Stimulated activated CD8-positive, alpha-beta memory T cell treated with anti-CD3 and anti-CD28 coated beads, Interleukin-4, amount 100 ng/mL, for 48 hours (primary cell): ENCODE measurements around the gene UBA1.

Experiments
- DNase-seq: peaks from one replicate; pipeline ENCODE4 v3.0.0-alpha.2; 2020

Gene UBA1

DNA sequence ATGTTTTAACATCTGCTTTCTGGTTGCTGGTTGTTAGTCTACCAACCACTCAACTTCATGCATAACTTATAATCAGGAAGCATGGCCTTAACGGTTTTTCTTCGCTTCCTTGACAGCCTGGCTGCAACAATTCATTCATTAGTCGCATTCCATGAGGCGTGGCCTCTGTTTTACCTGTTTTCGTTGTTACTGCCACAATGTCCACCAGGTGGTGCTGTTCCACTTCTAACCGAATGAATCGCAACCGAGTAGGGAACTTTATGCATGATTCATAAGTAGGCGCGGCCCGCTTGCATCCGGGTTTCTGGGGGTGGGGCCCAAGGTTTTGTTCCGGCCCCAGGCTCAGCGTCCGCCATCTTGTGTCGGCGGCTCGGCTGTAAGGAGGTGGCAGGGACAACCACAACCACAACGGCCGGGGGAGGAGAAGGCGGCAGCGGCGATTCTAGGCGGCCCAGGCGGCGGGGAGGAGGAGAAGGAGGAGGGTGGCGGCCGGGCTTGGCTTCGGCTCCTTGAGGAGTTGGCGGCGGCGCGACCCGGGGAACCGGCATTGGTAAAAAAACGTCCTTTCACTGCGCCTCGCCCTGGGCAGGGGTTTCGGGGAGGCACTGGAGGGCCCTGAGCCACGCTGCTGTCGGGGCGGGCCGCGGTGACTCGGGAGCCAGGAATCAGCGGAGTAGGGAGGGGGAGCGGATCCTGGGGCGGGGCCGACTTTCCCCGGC is at the start of gene UBA1:
Gene UBA1 (plus strand): TSS at position 355 of the 719 bp plus-strand sequence. CDS start 4,974 bp downstream, outside the sequence.
- DNase-seq, result peak; percentile 91

DNA sequence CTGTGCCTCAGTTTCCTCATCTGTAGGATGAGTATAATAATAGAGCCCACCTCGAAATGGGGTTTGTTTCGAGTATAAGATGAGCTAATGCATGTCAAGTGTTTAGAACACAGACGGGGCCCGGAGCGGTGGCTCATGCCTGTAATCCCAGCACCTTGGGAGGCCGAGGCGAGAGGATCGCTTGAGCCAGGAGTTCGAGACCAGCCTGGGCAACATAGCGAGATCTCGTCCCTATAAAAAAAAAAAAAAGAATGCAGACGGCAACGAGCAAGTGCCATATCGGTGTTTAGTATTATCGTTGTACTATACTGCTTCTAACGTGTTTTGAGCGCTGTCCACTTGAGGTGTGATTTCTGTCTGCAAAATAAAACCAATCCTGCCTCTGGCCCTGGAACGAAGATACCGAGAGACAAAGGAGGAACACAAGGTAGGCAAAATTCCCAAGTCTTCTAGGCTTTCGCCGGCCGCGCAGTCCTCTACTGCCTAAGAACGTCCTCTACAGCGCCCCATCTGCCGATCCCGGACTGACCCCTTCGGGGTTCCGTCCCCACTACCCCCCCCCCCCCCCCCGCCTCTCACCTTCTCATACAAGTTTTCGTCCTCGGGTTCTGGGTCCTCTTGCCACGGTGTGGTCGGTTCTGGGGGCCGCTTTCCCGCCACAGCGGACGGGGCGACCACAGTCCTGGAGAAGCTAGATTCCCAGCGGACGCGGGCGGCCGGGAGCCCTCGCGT is 49.6 kb upstream of the UBA1 start:
- peak; percentile 40 for DNase-seq

DNA sequence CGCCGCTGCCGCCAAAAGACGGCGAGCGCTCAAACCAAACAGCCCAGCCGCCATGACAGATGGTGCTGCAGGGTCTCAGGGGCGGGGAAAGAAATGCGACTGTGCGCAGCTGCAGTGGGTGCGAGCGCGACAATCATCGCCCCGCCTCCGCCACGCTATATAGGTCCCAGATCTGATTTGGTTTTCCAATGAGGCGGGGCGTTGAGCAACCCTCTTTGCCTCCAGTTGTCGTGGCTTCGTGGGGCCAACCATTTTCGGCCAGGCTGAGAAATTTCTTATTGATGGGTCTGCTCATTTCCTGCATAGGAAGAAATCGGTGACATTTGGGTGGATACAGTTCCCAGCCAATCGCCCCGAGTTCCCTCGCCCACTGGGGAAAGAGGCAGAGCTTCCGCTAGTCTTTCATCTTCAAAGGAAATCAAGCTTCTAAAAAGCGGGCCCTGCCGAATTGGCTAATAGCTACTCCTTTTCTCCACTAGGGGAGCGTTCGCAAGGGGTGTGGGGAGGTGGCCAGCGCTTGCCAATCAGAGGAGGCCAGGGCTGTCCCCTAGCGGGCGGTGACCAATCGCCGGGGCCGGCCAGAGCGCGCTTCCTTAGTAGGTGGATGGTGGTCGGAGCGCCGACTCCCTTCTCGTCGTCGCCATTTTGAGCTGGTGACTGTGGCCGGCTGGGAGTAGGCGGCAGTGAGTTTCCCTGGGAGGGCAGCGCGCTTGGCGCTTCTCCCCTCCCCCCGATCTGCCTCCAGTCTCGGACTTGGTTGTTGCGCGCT is 48.8 kb upstream of the UBA1 start, which contains the start of the genes NDUFB11 and RBM10:
Gene NDUFB11 (minus strand): TSS at position 77 of the 769 bp plus-strand sequence. CDS start 23 bp downstream, at position 54.
Gene RBM10 (plus strand): TSS at position 596 of the 769 bp plus-strand sequence. CDS start 2,261 bp downstream, outside the sequence.
- peak; percentile 89 for DNase-seq

DNA sequence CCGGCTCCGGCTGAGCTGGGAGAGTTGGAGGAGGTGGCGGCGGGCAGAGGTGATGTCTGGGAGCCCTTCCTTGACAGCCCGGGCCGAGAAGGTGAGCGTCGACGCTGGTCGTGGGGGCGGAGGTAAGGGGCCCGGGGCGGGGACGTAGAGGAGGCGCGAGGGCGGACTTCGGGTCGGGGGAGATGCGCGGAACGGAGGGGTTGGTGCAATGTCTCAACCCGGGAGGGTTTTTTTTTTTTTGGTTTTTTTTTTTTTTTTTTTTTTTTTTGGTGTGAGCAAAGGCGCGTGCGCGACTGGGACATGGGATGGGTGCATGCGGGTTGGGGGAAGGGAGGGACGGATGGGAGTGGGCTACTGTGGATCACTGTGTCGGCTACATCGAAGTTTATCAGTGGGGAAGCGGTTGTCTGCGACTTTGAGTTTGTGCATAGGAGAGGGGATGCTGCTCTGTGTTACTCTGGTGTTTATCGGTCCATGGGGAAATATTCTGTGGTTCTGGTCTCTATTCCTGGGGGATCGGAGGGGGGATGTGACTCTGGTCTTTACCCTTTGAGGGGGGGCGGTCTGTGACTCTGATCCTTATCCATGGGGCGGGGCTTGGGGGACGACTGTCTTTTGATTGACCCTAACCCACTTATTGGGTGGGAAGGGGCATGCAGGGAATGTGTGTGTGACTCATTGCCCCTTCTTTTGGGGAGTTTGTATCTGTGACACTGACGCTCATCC is 48.1 kb upstream of the UBA1 start:
- DNase-seq, result no peak

DNA sequence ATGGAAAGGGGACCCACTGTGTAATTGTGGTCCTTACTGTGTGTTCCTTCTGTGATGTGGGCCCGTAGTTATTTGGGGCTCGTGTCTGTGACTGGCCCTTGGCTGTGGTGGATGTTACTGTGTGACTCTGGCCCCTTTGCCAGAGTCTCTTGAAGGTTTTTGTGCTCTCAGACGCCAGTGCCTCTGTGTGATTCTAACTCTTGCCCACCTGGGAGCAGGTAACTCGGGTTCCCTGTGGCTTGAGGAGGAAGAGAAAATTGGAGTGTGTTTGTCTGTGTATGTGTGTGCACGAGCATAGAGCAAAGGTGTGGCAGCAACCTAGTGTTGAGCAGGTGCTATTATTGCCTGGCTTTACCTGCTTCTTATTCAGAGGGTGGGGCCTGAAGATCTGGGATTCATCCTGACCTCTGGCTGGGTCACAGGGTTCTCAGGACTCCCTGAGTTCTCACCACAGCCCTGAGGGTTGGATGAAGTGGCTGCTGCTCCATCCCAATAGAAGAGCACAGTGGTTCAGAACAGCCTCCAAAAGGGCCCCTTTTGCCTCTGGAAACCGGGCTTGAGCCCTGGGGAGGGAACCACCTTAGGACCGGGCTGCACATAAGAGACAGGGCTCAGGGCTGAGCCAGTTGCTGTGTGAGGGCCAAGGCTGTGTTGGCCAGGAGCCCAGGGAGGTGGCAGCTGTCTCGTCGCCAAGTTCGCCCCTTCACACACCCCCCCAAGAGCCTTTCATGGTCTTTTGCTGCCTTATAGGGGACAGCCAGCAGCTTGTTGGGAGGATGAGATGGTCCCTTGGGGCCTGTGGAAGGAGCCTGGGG is 47.3 kb upstream of the UBA1 start:
- DNase-seq, result no peak

DNA sequence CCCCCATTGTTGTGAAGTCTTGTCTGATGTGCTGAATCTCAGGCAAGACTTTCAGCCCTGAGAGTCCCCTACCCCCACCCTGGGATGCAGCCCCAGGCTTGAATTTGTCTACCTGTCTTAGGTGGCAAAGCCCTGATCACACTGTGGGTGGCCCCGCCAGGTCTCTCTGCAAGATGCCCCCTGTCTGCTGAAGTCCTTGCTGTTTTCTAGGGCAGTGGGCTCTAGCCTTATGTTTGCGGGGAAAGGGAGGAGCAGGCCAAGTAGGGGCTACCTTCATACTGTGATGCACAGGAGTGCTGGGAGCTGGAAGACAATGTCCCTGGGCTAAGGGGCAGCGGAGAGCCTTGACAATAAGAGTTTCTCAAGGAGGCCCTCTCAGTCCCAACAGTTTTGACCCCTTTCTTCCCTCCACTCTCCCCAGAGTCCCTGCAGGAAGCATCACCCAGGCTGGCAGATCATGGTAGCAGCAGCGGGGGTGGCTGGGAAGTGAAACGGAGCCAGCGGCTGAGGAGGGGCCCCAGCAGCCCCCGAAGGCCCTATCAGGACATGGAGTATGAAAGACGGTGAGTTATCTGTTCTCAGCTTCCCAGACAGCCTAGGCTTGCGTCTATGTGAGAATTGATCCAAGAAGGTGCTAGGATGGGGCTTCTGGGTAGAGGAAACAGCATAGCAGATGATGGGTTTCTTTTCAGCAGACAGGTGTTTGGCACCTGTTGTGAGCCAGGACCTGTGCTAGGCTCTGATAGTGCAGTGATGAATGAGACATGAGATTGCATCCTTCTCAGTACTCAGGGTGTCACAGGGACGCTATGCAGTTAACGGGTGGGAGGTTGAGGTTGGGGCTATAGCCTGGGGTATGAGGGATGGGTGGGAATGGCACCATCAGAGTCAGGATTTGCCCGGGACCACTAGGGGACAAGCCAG is 46.4 kb upstream of the UBA1 start:
- DNase-seq, result no peak

DNA sequence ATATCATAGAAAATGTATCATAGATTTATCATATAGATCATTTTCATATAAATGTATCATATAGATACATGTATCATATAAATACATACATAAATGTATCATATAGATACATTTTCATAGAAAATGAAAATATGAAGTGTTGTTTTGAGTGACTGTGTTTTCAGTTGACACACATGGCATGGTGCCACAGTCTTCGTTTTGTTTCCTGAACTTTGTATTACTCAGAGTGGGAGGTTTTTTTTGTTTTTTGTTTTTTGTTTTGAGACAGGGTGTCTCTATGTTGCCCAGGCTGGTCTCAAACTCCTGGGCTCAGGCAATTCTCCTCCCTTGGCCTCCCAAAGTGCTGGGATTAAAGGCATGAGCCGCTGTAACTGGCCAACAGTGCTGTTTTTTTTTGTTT is 44.7 kb upstream of the UBA1 start:
- peak; percentile 31 for DNase-seq

DNA sequence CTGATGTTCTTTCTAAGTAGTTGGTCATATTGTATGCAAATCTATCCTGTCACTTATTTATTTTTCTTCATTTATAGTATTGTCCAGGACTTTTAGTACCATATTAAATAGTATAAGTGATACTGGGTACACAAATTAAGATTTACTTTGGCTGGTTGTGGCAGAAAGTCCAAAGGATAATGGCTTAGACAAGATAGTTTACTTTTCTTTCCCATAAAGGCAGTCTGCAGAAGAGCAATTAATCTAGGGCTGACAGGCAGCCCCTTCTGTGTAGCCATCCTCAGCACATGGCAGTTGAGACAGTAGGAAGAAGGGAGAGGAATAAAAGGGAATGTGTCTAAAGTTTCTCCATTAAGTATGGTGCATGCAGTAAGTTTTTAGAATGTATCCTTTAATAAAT is 42.2 kb upstream of the UBA1 start:
- no peak for DNase-seq

DNA sequence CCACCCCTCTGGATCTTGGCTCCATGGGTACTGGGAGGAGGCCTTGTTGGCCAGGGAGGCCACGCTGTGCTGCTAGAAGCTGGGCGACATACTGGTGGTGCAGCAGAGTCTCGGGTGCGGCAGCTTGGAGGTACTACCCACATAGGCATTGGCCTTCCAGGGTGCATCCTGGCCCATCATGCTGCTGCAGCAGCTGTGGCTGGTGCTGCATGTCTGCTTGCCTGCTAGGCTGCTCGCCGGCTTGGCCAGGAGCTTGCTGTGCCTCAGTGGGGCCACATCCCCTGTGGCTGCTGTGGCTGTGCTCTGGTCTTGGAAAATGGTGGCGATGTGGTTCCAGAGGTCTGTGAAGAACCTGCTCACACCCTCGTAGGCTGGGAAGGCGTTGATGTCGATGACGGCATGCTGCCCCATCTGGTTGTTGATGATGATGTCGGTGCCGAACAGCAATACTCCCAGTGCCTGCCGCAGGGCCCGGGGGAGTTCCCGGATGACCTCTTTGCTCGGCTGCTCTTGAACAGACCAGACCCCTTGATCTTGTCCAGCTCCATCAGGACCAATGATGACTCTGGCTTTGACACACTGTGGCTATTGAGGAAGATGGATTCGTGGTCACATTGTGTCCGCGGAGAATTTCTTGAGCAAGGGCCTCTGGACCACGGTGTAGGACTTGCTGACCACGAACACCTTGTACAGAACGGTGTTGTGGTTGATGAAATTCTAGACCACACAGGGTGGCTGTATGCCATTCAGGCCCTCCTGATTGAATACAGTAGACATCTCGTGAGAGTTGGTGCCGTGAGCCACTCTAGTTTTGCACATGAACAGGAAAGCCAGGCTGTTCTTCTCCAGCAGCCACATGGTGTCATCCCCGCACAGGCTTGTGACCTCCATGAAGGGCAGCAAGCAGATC is 36.8 kb upstream of the UBA1 start:
- no peak for DNase-seq

DNA sequence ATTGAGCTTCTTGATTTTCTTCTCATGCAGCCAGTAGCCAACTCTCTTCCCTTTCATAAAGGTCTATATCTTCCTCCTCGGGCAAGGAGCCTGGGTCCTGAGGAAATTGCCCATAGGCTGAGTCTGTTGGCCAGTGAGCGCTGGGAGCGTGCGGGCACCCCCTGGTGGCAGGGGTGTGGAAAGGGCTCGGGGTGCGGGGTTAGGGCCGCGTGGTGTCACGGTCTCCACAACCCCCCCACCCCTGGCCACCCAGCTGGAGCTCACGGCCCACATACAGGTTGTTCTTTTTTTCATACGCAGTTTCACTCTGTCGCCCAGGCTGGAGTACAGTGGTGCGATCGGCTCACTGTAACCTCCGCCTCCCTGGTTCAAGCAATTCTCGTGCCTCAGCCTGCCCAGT is 35.5 kb upstream of the UBA1 start:
- no peak for DNase-seq

DNA sequence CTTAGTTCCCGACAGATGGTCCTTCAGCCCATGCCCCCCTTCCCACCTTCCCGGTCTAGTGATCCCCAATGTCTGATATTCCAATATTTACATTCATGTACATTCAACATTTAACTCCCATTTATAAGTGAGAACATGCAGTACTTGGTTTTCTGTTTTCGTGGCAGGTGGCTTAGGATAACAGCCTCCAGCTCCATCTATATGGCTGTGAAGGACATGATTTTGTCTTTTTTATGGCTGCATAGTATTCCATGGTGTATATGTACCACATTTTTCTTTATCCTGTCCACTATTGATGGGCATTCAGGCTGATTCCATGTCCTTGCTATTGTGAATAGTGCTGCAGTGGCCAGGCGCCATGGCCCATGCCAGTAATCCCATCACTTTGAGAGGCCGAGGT is 34.8 kb upstream of the UBA1 start:
- DNase-seq, result no peak

DNA sequence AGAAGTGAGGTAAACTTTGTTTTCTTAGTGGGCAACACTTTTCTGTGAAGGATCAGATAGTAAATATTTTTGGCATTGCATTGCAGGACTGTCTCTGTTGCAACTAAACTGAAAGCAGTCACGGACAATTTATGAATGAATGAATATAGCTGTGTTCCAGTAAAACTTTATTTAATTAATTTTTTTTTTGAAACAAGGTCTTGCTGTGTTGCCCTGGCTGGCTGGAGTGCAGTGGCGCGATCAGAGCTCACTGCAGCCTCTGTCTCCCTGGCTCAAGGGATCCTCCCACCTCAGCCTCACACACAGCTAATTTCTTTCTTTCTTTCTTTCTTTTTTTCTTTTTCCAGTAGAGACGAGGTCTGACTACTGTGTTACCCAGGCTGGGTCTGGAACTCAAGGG is 32.8 kb upstream of the UBA1 start:
- no peak for DNase-seq

DNA sequence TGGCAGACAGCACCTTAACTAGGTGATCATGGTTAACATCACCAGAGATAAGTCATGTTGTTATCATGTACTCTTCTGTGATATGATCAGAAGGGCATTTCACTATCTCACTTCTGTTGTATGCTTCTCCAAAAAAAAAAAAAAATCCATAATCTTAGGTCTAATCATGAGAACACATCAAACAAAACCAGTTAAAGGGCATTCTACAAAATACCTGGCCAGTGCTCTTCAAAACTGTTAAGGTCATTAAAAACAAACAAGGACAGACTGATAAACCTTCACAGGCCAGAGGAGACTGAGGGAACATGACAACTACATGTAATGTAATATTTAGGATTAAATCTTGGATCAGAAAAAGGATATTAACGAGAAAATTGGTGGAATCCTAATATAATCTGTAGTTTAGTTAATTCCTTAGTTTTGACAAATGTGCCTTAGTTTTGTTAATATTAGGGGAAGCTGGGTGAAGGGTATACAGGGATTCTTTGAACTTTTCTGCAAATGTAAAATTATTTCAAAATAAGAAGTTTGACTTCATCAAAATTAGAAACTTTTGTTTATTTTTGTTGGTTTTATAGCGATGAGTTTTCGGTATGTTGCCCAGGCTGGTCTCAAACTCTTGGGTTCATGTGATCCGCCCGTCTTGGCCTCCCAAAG is 30.6 kb upstream of the UBA1 start:
- no peak for DNase-seq

DNA sequence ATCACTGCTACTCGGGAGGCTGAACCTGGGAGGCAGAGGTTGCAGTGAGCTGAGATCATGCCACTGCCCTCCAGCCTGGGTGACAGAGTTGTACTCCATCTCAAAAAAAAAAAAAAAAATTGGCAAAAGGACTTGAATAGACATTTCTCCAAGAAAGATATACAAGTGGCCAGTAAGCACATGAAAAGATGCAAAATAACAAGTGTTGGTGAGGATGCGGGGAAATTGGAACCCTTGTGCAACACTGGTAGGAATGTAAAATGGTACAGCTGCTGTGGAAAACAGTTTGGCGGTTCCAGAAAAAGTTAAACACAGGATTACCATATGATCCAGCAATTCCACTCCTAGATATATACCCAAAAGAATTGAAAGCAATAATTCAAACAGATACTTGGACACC is 29.2 kb upstream of the UBA1 start:
- no peak for DNase-seq

DNA sequence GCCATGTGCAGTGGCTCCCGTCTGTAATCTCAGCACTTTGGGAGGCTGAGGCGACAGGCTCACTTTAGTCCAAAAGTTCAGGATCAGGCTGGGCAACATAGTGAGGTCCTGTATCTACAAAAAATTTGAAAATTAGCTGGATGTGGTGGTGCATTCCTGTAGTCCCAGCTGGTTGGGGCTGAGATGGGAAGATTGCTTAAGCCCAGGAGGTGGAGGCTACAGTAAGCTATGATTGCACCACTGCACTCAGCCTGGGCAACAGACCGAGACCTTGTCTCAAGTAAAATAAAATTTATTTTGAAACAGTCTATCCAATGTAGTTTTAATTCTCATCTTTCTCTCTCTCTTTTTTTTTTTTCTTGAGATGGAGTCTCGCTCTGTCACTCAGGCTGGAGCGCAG is 27.5 kb upstream of the UBA1 start:
- DNase-seq, result no peak

DNA sequence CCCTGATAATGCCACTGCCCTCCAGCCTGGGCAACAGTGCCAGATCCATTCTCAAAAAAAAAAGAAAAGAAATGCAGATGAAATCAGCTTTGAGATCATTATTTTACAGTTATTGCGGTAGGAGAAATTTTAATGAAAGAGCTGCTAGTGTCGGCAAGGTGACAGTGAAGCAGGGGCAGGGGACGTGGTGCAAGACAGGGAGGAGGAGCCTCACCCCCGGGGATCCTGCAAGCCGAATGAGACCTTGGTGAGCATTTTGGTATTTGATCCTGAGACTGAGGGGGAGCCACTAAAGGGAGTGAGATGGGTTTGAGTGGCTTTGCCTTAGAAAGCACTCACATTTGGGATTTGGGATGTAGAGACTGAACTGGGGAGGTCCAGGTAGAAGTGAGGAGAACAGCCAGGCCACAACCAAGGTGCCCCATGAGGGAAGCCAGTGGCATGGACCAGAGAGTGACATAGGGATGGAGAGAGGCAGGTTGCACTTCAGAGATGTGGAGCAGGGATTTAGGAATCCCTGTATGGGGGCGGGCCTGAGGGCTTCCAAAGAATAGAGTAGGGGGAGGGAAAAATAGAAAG is 25.0 kb upstream of the UBA1 start:
- DNase-seq, result no peak

DNA sequence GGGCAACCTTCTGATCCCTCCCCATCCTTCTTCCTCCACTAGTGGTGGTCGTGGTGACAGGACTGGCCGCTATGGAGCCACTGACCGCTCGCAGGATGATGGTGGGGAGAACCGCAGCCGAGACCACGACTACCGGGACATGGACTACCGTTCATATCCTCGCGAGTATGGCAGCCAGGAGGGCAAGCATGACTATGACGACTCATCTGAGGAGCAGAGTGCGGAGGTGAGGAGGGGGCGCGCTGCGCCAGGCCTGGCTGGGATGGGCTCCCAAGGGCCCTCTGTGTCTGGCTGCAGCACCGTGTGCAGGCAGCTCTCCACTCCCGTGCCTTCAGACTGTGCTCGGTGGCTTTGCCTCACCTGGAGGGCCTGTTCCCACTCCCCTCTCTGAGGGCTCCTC is 24.4 kb upstream of the UBA1 start:
- DNase-seq, result no peak

DNA sequence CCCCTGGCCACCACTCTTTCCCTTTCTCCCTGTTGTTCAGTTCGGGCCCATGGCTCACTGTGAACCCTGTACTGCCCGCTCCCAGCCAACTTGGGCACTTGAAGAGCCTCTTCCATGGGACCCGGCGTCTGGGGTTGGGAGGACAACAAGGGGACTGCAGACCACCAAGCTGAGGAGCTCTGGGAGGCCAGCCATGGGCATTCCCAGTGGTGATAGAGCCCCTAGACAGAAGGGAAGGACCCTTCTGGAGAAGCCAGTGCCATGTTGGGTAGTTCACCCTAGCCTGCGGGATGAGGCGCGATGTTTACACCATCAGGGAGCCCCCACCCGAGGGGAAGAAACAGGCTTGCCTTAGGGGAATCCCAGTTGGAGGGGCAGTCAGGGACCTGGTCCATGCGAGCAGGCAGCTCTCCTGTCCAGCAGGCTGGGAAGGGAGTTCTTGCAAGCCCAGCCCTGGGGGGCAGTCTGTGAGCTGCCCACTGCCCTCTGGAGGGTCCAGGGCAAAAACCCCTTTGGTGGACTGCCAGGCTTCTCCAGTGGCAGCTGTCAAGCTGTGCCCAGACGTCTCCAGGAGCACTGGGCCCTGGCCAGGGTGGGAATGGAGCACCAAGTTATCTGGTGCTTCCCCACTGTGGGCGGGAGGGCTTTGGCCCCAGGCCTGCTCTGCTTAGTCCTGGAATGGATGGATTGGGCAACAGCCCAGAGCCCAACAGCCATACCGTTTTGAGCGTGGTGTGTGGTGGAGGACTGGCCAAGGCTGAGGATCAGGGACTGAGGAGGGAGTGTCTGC is 23.7 kb upstream of the UBA1 start:
- no peak for DNase-seq
